K562 (cell line): ENCODE data around the gene DIAPH3. TPM values are rescaled to one million over a fixed set of nuclear protein-coding genes. Genes with fewer than 3 reads are reported as not detected.

ENCODE experiments used
- ATAC-seq: fragments of 200-7000 bp; cut with Tn5 transposase; 3 replicates; pipeline ENCODE4 v1.9.1; 2020; ENCODE audit warnings: moderate library complexity
- BruUV-seq: library from RNA; stranded (reverse); fragments of 400-500 nt; replicated peaks from 2 replicates; lab custom pipeline; 2021; lab: Mats Ljungman, UMichigan
- CTCF ChIA-PET: fragments of 300-600 bp; formaldehyde crosslinking; extraction: SDS; loops from one replicate; lab custom pipeline; 2021; ENCODE audit warnings: low intra/inter-chr PET ratio; lab: Yijun Ruan, JAX
- POLR2A ChIA-PET: fragments of 300-600, 350-650 bp; sonication (Branson Sonifier 250); formaldehyde crosslinking; extraction: SDS; loops from one replicate; lab custom pipeline; 2021; ENCODE audit warnings: antibody characterized with exemption, inconsistent platforms; lab: Yijun Ruan, JAX
- DNase-seq, 4 experiments: peaks; one replicate each; pipeline versions ENCODE4 v3.0.0 to v3.0.0-alpha.2; 2011 to 2018; ENCODE audit warnings: low spot score in 3 of 4, mixed read lengths in 3 of 4; ENCODE audit errors: extremely low read depth in 1 of 4
- FAIRE-seq: peaks from 2 replicates; lab custom pipeline; 2011; peaks lifted over from hg19 to GRCh38; lab: Jason Lieb, UNC
- H2AFZ ChIP-seq: 2 replicates; pipeline ENCODE4 v1.6.0; 2011; ENCODE audit warnings: low read depth, low read length, control low read depth, inconsistent platforms
- H3K27ac ChIP-seq: fragments of 200-600 bp; 3 replicates; pipeline ENCODE4 v1.8.0; 2011; ENCODE audit warnings: low read depth, mild to moderate bottlenecking, control low read depth, inconsistent platforms, low read length, moderate library complexity, mixed read lengths; ENCODE audit errors: extremely low read depth
- H3K27me3 ChIP-seq, 2 experiments: fragments of 300-600 bp in 1 of 2; 2 replicates in 1 of 2; 3 replicates in 1 of 2; pipeline versions ENCODE4 v1.6.0 to v1.8.0; 2011; ENCODE audit warnings: inconsistent platforms in 2 of 2, low read length in 2 of 2, mild to moderate bottlenecking in 1 of 2, mixed read lengths in 1 of 2, moderate library complexity in 1 of 2; ENCODE audit not compliant: control insufficient read depth in 2 of 2, insufficient read depth in 2 of 2
- H3K36me3 ChIP-seq: fragments of 300-600 bp; 3 replicates; pipeline ENCODE4 v1.8.0; 2011; ENCODE audit warnings: mild to moderate bottlenecking, low read length, inconsistent platforms; ENCODE audit not compliant: control insufficient read depth, insufficient read depth
- H3K4me1 ChIP-seq, 2 experiments: fragments of 200-600 bp in 1 of 2; replicated peaks in 1 of 2; 2 replicates in 1 of 2; 3 replicates in 1 of 2; pipeline versions ENCODE4 v1.5.1 to v1.8.0; 2011; ENCODE audit warnings: inconsistent platforms in 2 of 2, low read length in 2 of 2, mild to moderate bottlenecking in 1 of 2, mixed read lengths in 1 of 2, moderate library complexity in 1 of 2; ENCODE audit not compliant: control insufficient read depth in 2 of 2, insufficient read depth in 2 of 2
- H3K4me2 ChIP-seq: 2 replicates; pipeline ENCODE4 v1.6.1; 2011; ENCODE audit warnings: low read length, control low read depth, inconsistent platforms, mixed read lengths; ENCODE audit not compliant: insufficient read depth
- H3K4me3 ChIP-seq: fragments of 200-600 bp; sonication (generic), shearing (Covaris generic); 2 replicates; pipeline ENCODE4 v1.5.1; 2016; ENCODE audit warnings: control low read depth, inconsistent platforms
- H3K79me2 ChIP-seq: fragments of 200-600 bp; 3 replicates; pipeline ENCODE4 v1.8.0; 2011; ENCODE audit warnings: low read length, inconsistent platforms; ENCODE audit not compliant: control insufficient read depth, insufficient read depth
- H3K9ac ChIP-seq, 2 experiments: 2 replicates each; pipeline versions ENCODE4 v1.6.0 to v1.6.1; 2011; ENCODE audit warnings: low read depth in 2 of 2, low read length in 2 of 2, control low read depth in 1 of 2, inconsistent platforms in 1 of 2, mild to moderate bottlenecking in 1 of 2, mixed read lengths in 1 of 2; ENCODE audit not compliant: insufficient read depth in 1 of 2
- H3K9me1 ChIP-seq: one replicate; pipeline ENCODE4 v1.6.0; 2011; ENCODE audit warnings: inconsistent platforms, mild to moderate bottlenecking, low read length, moderate library complexity; ENCODE audit not compliant: control insufficient read depth, insufficient read depth
- H3K9me3 ChIP-seq: replicated peaks from 2 replicates; pipeline ENCODE4 v1.5.1; 2011; ENCODE audit warnings: low read depth, low read length, inconsistent platforms; ENCODE audit not compliant: control insufficient read depth, insufficient read depth
- H4K20me1 ChIP-seq: replicated peaks from 2 replicates; pipeline ENCODE4 v1.6.1; 2011; ENCODE audit warnings: low read length, inconsistent platforms, mixed read lengths; ENCODE audit not compliant: control insufficient read depth, insufficient read depth
- CBFA2T3 ChIP-seq: fragments of 450-650 bp; IDR thresholded peaks from 2 replicates; pipeline ENCODE4 v1.6.1; 2017
- MAFF ChIP-seq: IDR thresholded peaks from 2 replicates; pipeline ENCODE4 v1.6.1; 2012; ENCODE audit warnings: low read length, improper control_type of control experiment
- MECOM ChIP-seq: fragments of 250-450 bp; sonication (Bioruptor Pico); IDR thresholded peaks from 2 replicates; pipeline ENCODE4 v1.8.0; 2022; ENCODE audit warnings: inconsistent platforms
- MNT ChIP-seq, 2 experiments: fragments of 450-650 bp; conservative IDR thresholded peaks; 2 replicates each; pipeline ENCODE4 v1.6.1; 2017; ENCODE audit warnings: mild to moderate bottlenecking in 2 of 2, moderate library complexity in 2 of 2
- TAL1 ChIP-seq: fragments of 450-650 bp; IDR thresholded peaks from 2 replicates; pipeline ENCODE4 v1.6.1; 2016; ENCODE audit warnings: mild to moderate bottlenecking
- TEAD4 ChIP-seq, 2 experiments: sonication (generic) in 1 of 2; formaldehyde crosslinking in 1 of 2; IDR thresholded peaks; 2 replicates each; pipeline versions ENCODE4 v1.6.1 to v1.8.0; 2012 to 2022; ENCODE audit warnings: borderline replicate concordance in 1 of 2, inconsistent platforms in 1 of 2, low read length in 1 of 2, mild to moderate bottlenecking in 1 of 2, missing genetic modification reagents in 1 of 2
- THAP7 ChIP-seq: fragments of 250-450 bp; sonication (Bioruptor Pico); IDR thresholded peaks from 2 replicates; pipeline ENCODE4 v1.5.0; 2021
- WHSC1 ChIP-seq: IDR thresholded peaks from one replicate; pipeline ENCODE4 v1.6.1; 2012; ENCODE audit warnings: low read length, control low read depth, inconsistent platforms
- ZC3H4 ChIP-seq: sonication (generic); formaldehyde crosslinking; IDR thresholded peaks from 2 replicates; pipeline ENCODE4 v1.9.0; 2021; ENCODE audit warnings: missing genetic modification reagents, borderline replicate concordance
- ZNF263 ChIP-seq: sonication (generic); formaldehyde crosslinking; IDR thresholded peaks from 2 replicates; pipeline ENCODE4 v1.8.0; 2022; ENCODE audit warnings: mild to moderate bottlenecking, missing genetic modification reagents, borderline replicate concordance
- ZNF436 ChIP-seq: fragments of 250-450, 450-650 bp; sonication (Bioruptor Pico); formaldehyde crosslinking; IDR thresholded peaks from 2 replicates; pipeline ENCODE4 v1.7.0; 2020; ENCODE audit warnings: mild to moderate bottlenecking
- WGBS: fragments of 100-300 bp; shearing (Covaris generic); methylation state at CpG from one replicate; pipeline ENCODE4 v1.1.6; 2016; ENCODE audit warnings: low coverage, mixed read lengths; ENCODE audit not compliant: insufficient coverage; ENCODE audit errors: missing lambda C conversion rate; 5-methylcytosine and 5-hydroxymethylcytosine counted together
- in situ Hi-C: fragments of 300-500 bp; cut with MboI; formaldehyde crosslinking; loops from 4 replicates; pipeline ENCODE4 v1.15.0; 2018; ENCODE audit warnings: inconsistent platforms, mixed read lengths
- intact Hi-C: fragments of 100-400 bp; cut with micrococcal nuclease; formaldehyde crosslinking; loops from 2 replicates; pipeline ENCODE4 v1.14.2; 2022
- polyA plus RNA-seq, 8 experiments: library from polyadenylated mRNA; depleted of rRNA in 4 of 8; stranded (reverse) in 5 of 8; unstranded in 3 of 8; fragments of >200 nt; fragmentation: Nextera tagmentation in 2 of 8; fragmentation: Illumina TruSeq in 1 of 8; extraction: Ambion mirVana in 2 of 8; extraction: Trizol in 1 of 8; gene quantifications; 2 replicates each; pipeline versions ENCODE4 v1.2.1 to v1.2.3, GENCODE V29; 2011 to 2014; ENCODE audit warnings: inconsistent platforms in 1 of 8, missing spikeins in 1 of 8
- total RNA-seq, 7 experiments: library from RNA; depleted of rRNA in 6 of 7; stranded (reverse); fragments of >200 nt in 6 of 7; fragmentation: Illumina TruSeq in 2 of 7; extraction: Trizol in 2 of 7; gene quantifications; 2 replicates each; pipeline versions ENCODE4 v1.2.1 to v1.2.3, GENCODE V29; 2011 to 2021; ENCODE audit warnings: low replicate concordance in 1 of 7

DIAPH3 gene
- total and polyA plus RNA-seq, 9 of the 15 experiments (the other 6 are each of a cell fraction or from before 2014, with no cell fraction given), result 9.0 to 18.7 (median 14.7) TPM

- H3K36me3 ChIP-seq, result no peaks in the 10 kb centered on the region
- H3K27ac ChIP-seq, result no peak overlapping the region
- no peaks in the 10 kb centered on the region for H4K20me1 ChIP-seq
- H3K9ac ChIP-seq, result no peak overlapping the region
- no TSS peak for BruUV-seq
- no peak overlapping the region for H3K4me2 ChIP-seq
- intact Hi-C loops (no loop called here), in situ Hi-C loops (no loop called here)
- ChIA-PET POLR2A (no interaction called here), CTCF (no interaction called here)
- DNase-seq (no peak), FAIRE-seq (no peak), ATAC-seq (no peak)
- no peaks in the 10 kb centered on the region for H3K27me3 ChIP-seq
- H3K79me2 ChIP-seq, result no peaks in the 10 kb centered on the region
- H2AFZ ChIP-seq, result no peak overlapping the region
- TF ChIP-seq THAP7, result no peak
- no peak for TF ChIP-seq MAFF
- no peak for TF ChIP-seq MECOM (CRISPR knock-in tag)
- TF ChIP-seq CBFA2T3, result peak; percentile 31
- TF ChIP-seq TEAD4 (IDR thresholded peaks at IDR 0.05; ENCODE audit: low read length), result 0 out of 2 replicates have a peak, but pooled peaks have one; percentile 31
- TF ChIP-seq TEAD4 (CRISPR knock-in tag; IDR thresholded peaks at IDR 0.05; ENCODE audit: borderline replicate concordance), result no peak
- no peak for TF ChIP-seq WHSC1
- TF ChIP-seq ZNF263 (CRISPR knock-in tag), result no peak
- TF ChIP-seq TAL1, result peak; percentile 26; the same call in 1 of the 2 replicates
- TF ChIP-seq ZNF436 (CRISPR knock-in tag), result no peak
- TF ChIP-seq MNT (conservative IDR thresholded peaks at IDR 0.05), result no peak
- TF ChIP-seq ZC3H4 (CRISPR knock-in tag), result no peak
- H3K4me3 ChIP-seq, result no peak overlapping the region
- 31% methylated on average over 1 of the region's 1 CpG for WGBS
- H3K9me1 ChIP-seq, result no peaks in the 10 kb centered on the region
- H3K4me1 ChIP-seq, result no peaks in the 10 kb centered on the region
- no peaks in the 10 kb centered on the region for H3K9me3 ChIP-seq
Observed at GRCh38 chr13:59715611-59716010, 448.1 kb downstream of the DIAPH3 start.
